Measurements from ENCODE around the gene HCN4.
"Not testable (repeated sequence)": the region's sequence is repeated elsewhere in the genome, so short reads cannot be mapped to it uniquely, and the experiment has no call there.

The HCN4 gene

DNA sequence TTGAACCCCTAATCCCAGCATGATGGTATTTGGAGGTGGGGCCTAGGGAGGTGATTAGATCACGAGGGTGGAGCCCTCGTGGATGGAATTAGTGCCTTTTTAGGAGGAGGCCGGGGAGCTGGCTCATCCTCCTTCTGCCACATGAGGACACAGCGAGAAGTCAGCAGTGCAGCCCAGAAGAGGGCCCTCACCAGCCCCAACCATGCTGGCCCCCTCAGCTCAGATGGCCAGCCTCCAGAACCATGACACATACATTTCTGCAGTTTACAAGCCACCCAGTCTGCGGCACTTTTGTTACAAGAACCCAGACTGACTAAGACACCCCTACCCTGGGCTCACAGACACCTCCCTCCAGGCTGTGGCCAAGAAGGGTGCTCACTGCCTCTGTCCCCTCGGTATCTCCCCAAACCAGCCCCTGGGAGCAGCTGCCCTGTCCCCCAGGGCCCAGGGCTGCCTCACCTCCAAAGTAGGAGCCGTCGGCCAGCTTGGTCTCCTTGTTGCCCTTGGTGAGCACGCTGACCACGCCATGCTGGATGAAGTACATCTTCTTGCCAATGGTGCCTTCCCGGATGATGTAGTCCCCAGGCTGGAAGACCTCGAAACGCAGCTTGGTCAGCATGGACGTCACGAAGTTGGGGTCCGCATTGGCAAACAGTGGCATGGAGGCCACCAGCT lies 44.1 kb downstream of the HCN4 start:
- no peak for DNase-seq

- no peak for DNase-seq
Measured at GRCh38 chr15:73323956-73324355, 44.8 kb downstream of the HCN4 start.

- DNase-seq: no peak
Measured at GRCh38 chr15:73323374-73323955, 45.3 kb downstream of the HCN4 start.

DNA sequence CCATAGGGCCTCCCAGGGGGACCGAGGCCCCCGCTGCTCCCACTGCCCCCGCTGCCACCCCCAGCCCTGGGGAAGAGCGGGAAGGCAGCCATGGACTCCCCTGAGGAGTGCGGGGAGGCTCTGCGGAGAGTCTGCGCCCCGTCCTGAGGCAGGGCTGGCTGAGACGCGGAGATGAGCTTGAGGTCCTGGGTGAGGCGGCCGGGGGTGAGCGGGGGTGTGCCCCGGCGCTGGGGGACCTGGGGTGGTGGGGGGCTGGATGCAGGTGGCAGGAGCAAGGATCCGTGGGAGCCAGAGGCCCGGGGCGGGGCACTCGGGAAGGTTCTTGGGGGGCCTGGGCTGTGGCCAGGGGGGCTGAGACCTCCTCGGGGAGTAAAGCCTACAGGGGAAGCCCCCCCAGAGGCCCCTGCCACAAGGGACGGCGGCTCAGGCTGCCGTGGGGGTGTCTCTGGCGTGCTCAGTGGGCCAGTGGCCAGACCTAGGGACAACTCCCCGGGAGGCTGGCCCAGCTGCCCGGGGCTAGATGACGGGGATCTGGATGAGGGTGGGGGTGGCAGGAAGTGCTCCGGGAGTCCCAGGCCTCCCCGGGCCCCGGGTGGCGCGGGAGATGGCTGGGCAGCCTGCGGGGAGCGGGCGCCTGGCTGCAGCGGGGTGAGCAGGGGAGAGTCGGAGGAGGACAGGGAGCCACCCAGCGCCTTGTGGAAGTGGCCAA lies 45.9 kb downstream of the HCN4 start:
- DNase-seq: no peak

DNA sequence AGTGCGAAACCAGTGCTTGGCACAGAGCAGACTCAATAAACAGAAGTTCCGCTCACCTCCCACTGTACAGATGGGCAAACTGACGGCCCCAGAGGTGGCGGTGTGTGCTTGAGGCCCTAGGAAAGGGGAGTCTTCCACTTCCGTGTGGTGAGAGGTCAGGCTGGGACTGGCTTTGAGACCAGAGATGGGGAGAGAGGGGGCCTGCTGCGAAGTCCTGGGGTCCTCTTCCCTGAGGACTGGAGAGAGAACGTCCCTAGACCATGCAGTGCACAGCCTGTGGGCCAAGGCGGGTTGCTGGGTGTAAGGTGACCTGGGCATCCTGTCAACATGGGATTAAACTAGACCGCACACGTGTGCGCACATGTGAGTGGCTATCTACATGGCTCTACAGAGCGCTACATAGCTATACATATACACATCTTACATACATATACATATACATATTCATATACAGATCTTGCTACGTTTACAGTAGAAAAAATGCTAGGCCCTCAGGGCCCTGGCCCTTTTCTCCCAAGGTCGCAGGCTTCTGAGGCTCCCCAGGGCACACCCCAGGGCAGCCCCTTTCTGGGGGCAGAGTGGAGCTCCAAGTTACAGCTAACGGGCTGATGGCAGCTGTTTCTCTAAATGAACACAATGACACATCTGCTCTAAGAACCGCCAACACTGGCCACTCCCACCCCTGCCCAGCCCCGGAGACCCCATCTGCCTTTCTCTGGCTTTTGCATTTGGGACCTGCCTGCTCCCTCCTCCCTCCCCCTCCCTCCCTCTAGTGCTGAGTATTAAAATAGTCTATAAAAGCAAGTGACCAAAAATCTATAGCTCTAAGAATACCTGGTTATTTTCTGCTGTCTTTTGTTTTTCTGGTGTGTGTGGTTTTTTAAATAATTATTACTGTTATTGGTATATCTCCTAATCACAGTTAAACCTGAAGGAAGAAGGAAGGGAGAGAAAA lies 47.0 kb downstream of the HCN4 start:
- no peak for DNase-seq

DNA sequence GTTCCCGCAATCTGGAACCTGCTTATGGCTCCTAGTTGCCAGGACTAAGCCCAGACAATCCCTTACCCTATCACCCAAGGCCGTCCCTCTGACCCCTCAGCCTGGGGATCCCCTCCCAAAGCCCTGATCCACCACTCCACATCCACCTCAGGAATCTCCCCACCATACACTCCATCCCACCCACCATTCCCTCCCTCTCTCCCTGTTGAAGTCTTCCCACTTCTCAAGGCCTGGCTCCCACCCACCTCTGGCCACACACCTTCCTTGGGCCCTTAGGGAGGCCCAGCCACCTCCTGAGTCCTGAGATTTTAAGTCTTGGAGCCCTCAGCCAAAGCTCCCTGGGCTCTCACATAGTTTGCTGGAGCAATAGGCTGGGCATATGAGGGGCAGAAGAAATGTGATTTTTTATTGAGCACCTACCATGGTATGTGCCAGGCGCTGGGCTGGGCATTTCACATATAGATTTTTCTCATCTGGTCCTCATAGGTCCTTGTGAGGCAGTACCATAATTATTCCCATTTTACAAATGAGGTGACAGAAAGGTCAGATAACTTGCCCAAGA lies 48.1 kb downstream of the HCN4 start:
- no peak for DNase-seq

GRCh38 chr15:73319460-73320245 lies 49.1 kb downstream of the HCN4 start:
- DNase-seq: no peak

- DNase-seq: peak; percentile 37
Measured at GRCh38 chr15:73318463-73319351, 50.1 kb downstream of the HCN4 start.

DNA sequence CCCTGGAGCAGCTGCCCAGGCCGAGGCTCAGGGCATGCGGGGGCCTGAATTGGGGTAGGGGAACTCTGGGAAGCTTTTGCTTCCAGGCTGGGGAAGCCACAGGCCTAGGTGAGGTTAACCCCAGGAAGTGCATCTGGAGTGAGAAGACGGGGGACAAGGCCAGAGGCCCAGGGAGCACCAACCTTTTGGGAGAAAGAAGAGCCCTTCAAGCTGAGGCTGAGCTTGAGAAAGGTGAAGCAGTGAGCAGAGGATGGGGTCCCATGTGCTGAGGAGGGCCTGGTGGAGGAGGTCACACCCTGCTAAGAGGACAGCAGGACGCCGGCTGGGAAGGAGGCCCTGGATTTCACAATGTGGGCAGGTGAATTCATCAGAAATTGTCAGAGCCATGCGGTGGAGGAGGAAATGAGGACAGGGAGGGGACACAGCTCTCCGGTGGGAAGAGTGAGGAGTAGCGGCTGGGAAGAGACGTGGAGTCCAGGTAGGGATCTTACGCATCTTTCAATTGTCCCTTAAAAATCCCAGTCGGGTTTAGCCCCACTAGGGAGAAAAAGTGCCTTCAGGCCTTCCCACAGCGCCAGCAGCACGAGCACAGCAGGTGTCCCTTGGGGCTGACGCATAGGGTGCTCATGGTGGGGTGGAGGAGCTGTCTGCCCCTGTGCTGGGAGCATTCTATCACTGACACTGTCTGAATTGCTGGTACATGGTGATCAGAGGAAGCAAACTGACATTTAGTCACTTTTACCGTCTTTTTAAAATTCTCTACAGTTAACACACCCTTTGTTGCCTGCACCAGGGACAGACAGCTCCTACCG lies 50.9 kb downstream of the HCN4 start:
- no peak for DNase-seq

- DNase-seq: peak; percentile 51
Measured at GRCh38 chr15:73313861-73314260, 54.9 kb downstream of the HCN4 start.

GRCh38 chr15:73308305-73308704 lies 60.5 kb downstream of the HCN4 start:
- DNase-seq: no peak

DNA sequence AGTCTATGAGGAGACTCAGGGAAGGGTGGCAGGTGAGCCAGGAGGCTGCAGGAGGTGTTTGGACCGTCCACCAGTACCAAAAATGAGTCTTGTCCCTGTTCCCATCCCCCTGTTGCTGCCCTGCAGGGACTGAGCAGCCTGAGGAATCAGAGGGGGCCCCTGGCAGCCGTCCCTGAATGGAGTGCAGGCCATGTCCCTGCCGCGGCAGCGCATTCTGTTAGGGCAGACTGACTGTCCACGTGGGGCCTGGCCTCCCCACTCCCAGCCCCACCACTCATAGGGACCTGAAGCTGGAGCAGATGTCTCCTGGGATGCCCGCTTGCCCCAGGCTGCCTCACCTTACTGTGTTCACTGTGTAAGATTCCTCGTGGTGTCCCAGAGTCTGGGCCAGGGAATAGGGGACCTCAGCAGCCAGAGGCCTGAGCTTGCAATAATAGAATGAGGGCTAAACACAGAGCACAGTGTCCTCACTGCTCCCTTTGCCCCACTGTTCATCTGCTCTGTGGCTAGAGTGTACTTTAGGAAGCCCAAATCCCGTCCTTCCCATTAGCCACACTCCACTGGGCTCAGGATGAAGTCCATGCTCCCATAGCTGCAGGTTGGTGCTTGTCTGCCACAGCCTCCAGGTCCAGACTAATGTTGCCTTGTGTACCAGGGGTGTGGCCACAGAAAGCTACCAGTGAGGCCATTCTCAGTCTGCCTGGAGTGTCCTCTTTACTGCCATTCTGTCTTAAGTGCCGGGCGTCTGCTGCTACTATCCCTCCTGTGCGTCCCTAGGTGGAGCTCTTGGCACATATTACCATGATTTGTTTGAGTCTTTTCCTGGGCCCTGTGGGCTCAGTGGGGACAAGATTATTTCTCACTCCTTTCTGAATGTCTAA lies 63.2 kb downstream of the HCN4 start:
- peak; percentile 67 for DNase-seq

DNA sequence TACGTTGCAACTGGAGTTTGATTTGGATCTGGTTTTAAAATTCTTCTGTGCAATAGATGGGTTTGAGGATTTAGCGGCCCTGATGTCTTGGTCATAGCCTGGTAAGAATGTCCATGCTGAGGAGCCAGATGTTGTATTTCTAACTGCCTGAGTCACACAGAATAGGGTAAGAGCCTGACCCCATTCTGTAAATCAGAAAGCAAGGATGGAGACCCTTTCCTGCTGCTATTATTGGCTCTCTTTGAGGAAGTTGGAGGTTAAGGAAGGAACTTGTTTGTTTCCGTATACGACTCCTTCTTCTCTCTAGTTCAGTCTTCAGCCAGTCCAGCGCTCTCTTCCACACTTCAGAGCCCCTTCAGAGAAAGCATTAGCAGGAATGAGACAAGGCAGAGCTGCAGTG lies 65.1 kb downstream of the HCN4 start:
- DNase-seq: no peak

DNA sequence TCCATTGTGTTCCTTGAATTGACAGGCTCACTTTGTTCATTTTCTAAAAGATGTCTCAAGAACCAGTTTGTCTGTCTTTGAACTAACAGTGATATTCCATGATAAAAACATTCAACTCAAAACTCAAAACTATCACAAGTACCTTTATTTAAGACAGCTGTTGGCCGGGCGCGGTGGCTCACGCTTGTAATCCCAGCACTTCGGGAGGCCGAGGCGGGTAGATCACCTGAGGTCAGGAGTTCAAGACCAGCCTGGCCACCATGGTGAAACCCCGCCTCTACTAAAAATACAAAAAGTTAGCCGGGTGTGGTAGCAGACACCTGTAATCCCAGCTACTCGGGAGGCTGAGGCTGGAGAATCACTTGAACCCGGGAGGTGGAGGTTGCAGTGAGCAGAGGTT lies 68.5 kb downstream of the HCN4 start:
- not testable (repeated sequence) for DNase-seq

DNA sequence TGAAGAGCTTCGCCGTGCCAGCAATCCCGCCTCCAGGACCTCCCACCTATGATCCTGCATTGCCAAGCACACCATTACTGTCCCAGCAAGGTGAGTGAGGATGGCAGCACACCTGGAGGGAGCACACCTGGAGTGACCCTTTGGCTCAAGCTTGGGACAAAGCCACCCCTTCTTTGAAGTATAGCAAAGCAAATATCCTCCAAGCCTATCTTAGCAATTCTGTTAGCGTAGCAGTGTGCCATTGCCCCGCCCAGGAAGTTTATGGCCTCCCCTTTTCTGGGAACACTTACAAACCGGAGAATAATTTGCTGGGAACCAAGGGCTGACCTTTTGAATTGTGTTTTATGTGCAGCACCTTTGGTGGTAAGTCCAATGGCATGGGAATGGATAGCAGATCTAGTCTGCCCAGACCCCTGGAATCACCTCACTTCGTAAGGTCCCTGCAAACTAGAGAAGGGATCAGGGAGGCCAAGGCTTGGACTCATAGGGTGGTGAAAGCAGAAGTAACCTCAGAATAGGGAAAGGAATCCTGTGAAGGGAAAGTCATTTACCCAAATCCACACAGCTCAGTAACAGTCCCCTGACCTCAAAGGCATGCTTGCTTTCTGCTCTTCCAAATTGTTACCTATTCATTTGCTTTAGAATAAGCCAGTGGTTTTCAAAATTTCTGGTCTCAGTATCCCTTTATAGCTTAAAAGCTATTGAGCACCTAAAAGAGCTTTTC lies 70.1 kb downstream of the HCN4 start:
- DNase-seq: no peak

GRCh38 chr15:73296609-73297353 lies 72.0 kb downstream of the HCN4 start:
- DNase-seq: no peak

- no peak for DNase-seq
Measured at GRCh38 chr15:73295630-73296286, 73.0 kb downstream of the HCN4 start.

Measured in fibroblast of skin of back (primary cell).